B cell (primary cell): ENCODE data around the gene DLL1.

Source experiments
- CTCF ChIP-seq: fragments of 200-600 bp; IDR thresholded peaks from one replicate; pipeline ENCODE4 v1.8.0; 2022; ENCODE audit warnings: antibody characterized with exemption, mild to moderate bottlenecking
- EZH2 ChIP-seq: IDR thresholded peaks from 2 replicates; pipeline ENCODE4 v1.6.1; 2012; ENCODE audit warnings: borderline replicate concordance, low read depth, mild to moderate bottlenecking, moderate library complexity, low read length; ENCODE audit not compliant: insufficient read depth, poor library complexity, severe bottlenecking

GRCh38 chr6:170269151-170269845 is 21.6 kb downstream of the DLL1 start:
- TF ChIP-seq CTCF (no peak), EZH2 (no peak)
